ENCODE results near the gene DIS3.
"Not testable (repeated sequence)": the region's sequence is repeated elsewhere in the genome, so short reads cannot be mapped to it uniquely, and the experiment has no call there.

The DIS3 gene

GRCh38 chr13:72781451-72782439 is at the start of gene DIS3, which contains the start of gene PIBF1:
Gene DIS3, minus strand, starts transcription at chr13:72781900. Its CDS starts 68 bp downstream, at chr13:72781832.
Gene PIBF1, plus strand, starts transcription at chr13:72782133. Its CDS starts 1,337 bp downstream, at chr13:72783470.
- peak; percentile 99 for DNase-seq (ENCODE audit: low read depth, low spot score)

- DNase-seq (ENCODE audit: low read depth, low spot score) = no peak
Measured at GRCh38 chr13:72823724-72824123, 42.0 kb upstream of the DIS3 start.

- no peak for DNase-seq (ENCODE audit: low read depth, low spot score)
Measured at GRCh38 chr13:72823081-72823480, 41.4 kb upstream of the DIS3 start.

GRCh38 chr13:72820898-72821279 is 39.2 kb upstream of the DIS3 start:
- DNase-seq (ENCODE audit: low read depth, low spot score) = no peak

- peak; percentile 52 for DNase-seq (ENCODE audit: low read depth, low spot score)
Measured at GRCh38 chr13:72820156-72820897, 38.6 kb upstream of the DIS3 start.

GRCh38 chr13:72808917-72809500 is 27.3 kb upstream of the DIS3 start:
- peak; percentile 13 for DNase-seq (ENCODE audit: low read depth, low spot score)

GRCh38 chr13:72806514-72806913 is 24.8 kb upstream of the DIS3 start:
- not testable (repeated sequence) for DNase-seq (ENCODE audit: low read depth, low spot score)

- DNase-seq (ENCODE audit: low read depth, low spot score) = no peak
Measured at GRCh38 chr13:72805676-72806346, 24.1 kb upstream of the DIS3 start.

GRCh38 chr13:72804301-72804700 is 22.6 kb upstream of the DIS3 start:
- no peak for DNase-seq (ENCODE audit: low read depth, low spot score)

- no peak for DNase-seq (ENCODE audit: low read depth, low spot score)
Measured at GRCh38 chr13:72798817-72799216, 17.1 kb upstream of the DIS3 start.

GRCh38 chr13:72792640-72793039 is 10.9 kb upstream of the DIS3 start:
- no peak for DNase-seq (ENCODE audit: low read depth, low spot score)

GRCh38 chr13:72788831-72789230 is 7.1 kb upstream of the DIS3 start:
- DNase-seq (ENCODE audit: low read depth, low spot score) = no peak

GRCh38 chr13:72784679-72785078 is 3.0 kb upstream of the DIS3 start:
- not testable (repeated sequence) for DNase-seq (ENCODE audit: low read depth, low spot score)

GRCh38 chr13:72782717-72783116 is 1.0 kb upstream of the DIS3 start:
- DNase-seq (ENCODE audit: low read depth, low spot score) = peak; percentile 26

GRCh38 chr13:72774019-72774418 is 7.7 kb downstream of the DIS3 start:
- no peak for DNase-seq (ENCODE audit: low read depth, low spot score)

- DNase-seq (ENCODE audit: low read depth, low spot score) = peak; percentile 7
Measured at GRCh38 chr13:72763411-72763810, 18.3 kb downstream of the DIS3 start.

- DNase-seq (ENCODE audit: low read depth, low spot score) = no peak
Measured at GRCh38 chr13:72760189-72760588, 21.5 kb downstream of the DIS3 start.

- DNase-seq (ENCODE audit: low read depth, low spot score) = no peak
Measured at GRCh38 chr13:72757792-72758535, 23.7 kb downstream of the DIS3 start.

GRCh38 chr13:72754111-72754510 is 27.6 kb downstream of the DIS3 start:
- no peak for DNase-seq (ENCODE audit: low read depth, low spot score)

- no peak for DNase-seq (ENCODE audit: low read depth, low spot score)
Measured at GRCh38 chr13:72751220-72751619, 30.5 kb downstream of the DIS3 start.

- DNase-seq (ENCODE audit: low read depth, low spot score) = no peak
Measured at GRCh38 chr13:72745260-72745659, 36.4 kb downstream of the DIS3 start.
